Measurements from ENCODE around the gene COA1. TPM values are rescaled to one million over a fixed set of nuclear protein-coding genes. Genes with fewer than 3 reads are reported as not detected.

Gene COA1
- total RNA-seq, 3 donors from 2014 or later (not counting 1 experiment from before 2014, with no cell fraction given) = 55.0 to 85.3 (median 69.5) TPM

DNA sequence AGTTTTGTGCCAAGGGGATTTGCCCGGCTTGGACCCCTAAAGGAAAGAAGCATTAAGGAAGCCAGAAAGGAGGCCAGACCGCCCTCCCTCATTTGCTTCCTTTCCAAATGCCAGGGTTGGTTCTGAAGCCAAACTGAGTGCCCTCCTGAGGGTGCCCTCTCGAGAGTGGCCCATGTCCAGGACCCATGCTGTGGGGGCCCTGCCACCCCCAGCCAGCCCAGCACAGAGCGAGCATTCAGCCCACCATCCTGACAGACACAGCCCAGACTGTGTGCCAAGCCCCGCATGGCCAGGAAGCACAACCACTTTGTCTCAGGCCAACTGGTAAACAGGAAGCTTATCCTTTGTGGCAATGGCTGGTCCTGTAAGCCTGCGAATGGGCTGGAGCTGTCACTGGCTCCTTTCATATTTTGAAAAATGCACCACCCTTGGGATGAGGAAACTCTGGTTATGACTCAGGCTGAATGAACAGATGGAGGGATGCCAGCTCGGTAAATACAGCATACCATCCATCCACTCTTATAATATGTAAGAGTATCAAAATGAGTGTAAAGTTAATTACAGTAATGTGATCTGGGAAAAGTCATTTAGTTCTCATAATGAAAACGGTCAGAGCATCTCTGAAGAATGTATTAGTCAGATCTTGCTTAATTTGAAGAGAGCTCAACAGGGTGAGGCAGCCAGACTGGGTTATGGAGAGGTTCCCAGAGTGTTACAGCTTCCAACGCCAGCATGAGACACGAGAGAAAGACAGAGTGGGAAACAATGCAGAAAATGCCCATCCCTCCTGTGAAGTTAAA, 81.5 kb downstream of the COA1 start:
- Mint-ChIP-seq H3K36me3 (no peaks in the 10 kb centered on the region), H3K27ac (peak overlapping the region; percentile 90 to 99), H3K27me3 (ENCODE audit: low read depth in 2 of 2) (no peaks in the 10 kb centered on the region), H3K4me3 (peak overlapping the region; percentile 80), H3K9me3 (no peaks in the 10 kb centered on the region), H3K4me1 (peaks cover 93 to 97% of the 10 kb centered on the region in 2 donors)
- intact Hi-C loops (cut with micrococcal nuclease) = loop anchor here (2.0 to 5.0 kb wide), 2 partner anchors 34 to 53 kb away; no protein-coding TSS in a partner anchor
- H3K36me3 ChIP-seq (ENCODE audit: control insufficient read depth, insufficient read depth, low read length) = peaks cover 10% of the 10 kb centered on the region
- TF ChIP-seq, protein P1, sequence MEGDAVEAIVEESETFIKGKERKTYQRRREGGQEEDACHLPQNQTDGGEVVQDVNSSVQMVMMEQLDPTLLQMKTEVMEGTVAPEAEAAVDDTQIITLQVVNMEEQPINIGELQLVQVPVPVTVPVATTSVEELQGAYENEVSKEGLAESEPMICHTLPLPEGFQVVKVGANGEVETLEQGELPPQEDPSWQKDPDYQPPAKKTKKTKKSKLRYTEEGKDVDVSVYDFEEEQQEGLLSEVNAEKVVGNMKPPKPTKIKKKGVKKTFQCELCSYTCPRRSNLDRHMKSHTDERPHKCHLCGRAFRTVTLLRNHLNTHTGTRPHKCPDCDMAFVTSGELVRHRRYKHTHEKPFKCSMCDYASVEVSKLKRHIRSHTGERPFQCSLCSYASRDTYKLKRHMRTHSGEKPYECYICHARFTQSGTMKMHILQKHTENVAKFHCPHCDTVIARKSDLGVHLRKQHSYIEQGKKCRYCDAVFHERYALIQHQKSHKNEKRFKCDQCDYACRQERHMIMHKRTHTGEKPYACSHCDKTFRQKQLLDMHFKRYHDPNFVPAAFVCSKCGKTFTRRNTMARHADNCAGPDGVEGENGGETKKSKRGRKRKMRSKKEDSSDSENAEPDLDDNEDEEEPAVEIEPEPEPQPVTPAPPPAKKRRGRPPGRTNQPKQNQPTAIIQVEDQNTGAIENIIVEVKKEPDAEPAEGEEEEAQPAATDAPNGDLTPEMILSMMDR (IDR thresholded peaks at IDR 0.05) = no peak
- peak overlapping the region; percentile 4 for H3K4me3 ChIP-seq (ENCODE audit: low read length)
- no peaks in the 10 kb centered on the region for H3K9me3 ChIP-seq (ENCODE audit: control insufficient read depth, insufficient read depth, low read length)
- H3K4me1 ChIP-seq (ENCODE audit: control insufficient read depth, insufficient read depth, low read length) = peaks cover 95% of the 10 kb centered on the region
- peak overlapping the region; percentile 97 for H3K27ac ChIP-seq (ENCODE audit: low read length)
- H3K27me3 ChIP-seq (ENCODE audit: control insufficient read depth, insufficient read depth, low read length) = no peaks in the 10 kb centered on the region
- DNase-seq = peak in 1 of 2 donors; percentile 66
- 14% methylated on average over 9 of the region's 10 CpGs for WGBS (ENCODE audit: insufficient coverage)
- ATAC-seq = peak in 1 of 3 donors; percentile 8

GRCh38 chr7:43647339-43647672, 82.0 kb downstream of the COA1 start:
- peak overlapping the region; percentile 80 for H3K4me3 Mint-ChIP-seq
- DNase-seq (no peak), ATAC-seq (no peak)
- intact Hi-C loops (cut with micrococcal nuclease) = loop anchor here (5.0 kb wide), 1 partner anchor 35 kb away; no protein-coding TSS in a partner anchor
- peak overlapping the region; percentile 90 to 99 for H3K27ac Mint-ChIP-seq
- WGBS (ENCODE audit: insufficient coverage) = 68% methylated on average over 6 of the region's 7 CpGs
- no peaks in the 10 kb centered on the region for H3K27me3 Mint-ChIP-seq (ENCODE audit: low read depth in 2 of 2)
- Histone ChIP-seq H3K4me1 (ENCODE audit: control insufficient read depth, insufficient read depth, low read length) (peaks cover 95% of the 10 kb centered on the region), H3K27ac (ENCODE audit: low read length) (peak overlapping the region; percentile 97), H3K36me3 (ENCODE audit: control insufficient read depth, insufficient read depth, low read length) (peaks cover 14% of the 10 kb centered on the region), H3K4me3 (ENCODE audit: low read length) (no peak overlapping the region), H3K9me3 (ENCODE audit: control insufficient read depth, insufficient read depth, low read length) (no peaks in the 10 kb centered on the region), H3K27me3 (ENCODE audit: control insufficient read depth, insufficient read depth, low read length) (no peaks in the 10 kb centered on the region)
- H3K36me3 Mint-ChIP-seq = no peaks in the 10 kb centered on the region
- peaks cover 95 to 97% of the 10 kb centered on the region in 2 donors for H3K4me1 Mint-ChIP-seq
- TF ChIP-seq, protein P1 (IDR thresholded peaks at IDR 0.05) = no peak
- no peaks in the 10 kb centered on the region for H3K9me3 Mint-ChIP-seq

- peak overlapping the region; percentile 90 to 99 for H3K27ac Mint-ChIP-seq
- no peaks in the 10 kb centered on the region for H3K36me3 Mint-ChIP-seq
- peaks cover 94% of the 10 kb centered on the region in 2 donors for H3K4me1 Mint-ChIP-seq
- Histone ChIP-seq H3K27me3 (ENCODE audit: control insufficient read depth, insufficient read depth, low read length) (no peaks in the 10 kb centered on the region), H3K9me3 (ENCODE audit: control insufficient read depth, insufficient read depth, low read length) (no peaks in the 10 kb centered on the region), H3K36me3 (ENCODE audit: control insufficient read depth, insufficient read depth, low read length) (peaks cover 15% of the 10 kb centered on the region), H3K4me3 (ENCODE audit: low read length) (no peak overlapping the region), H3K4me1 (ENCODE audit: control insufficient read depth, insufficient read depth, low read length) (peaks cover 94% of the 10 kb centered on the region), H3K27ac (ENCODE audit: low read length) (peak overlapping the region; percentile 97)
- intact Hi-C loops (cut with micrococcal nuclease) = loop anchor here (5.0 kb wide), 1 partner anchor 36 kb away; no protein-coding TSS in a partner anchor
- ATAC-seq (no peak), DNase-seq (peak in 1 of 2 donors; percentile 52)
- TF ChIP-seq, protein P1 (IDR thresholded peaks at IDR 0.05) = no peak
- 47% methylated on average over 8 of the region's 8 CpGs for WGBS (ENCODE audit: insufficient coverage)
- H3K9me3 Mint-ChIP-seq = no peaks in the 10 kb centered on the region
- H3K27me3 Mint-ChIP-seq (ENCODE audit: low read depth in 2 of 2) = no peaks in the 10 kb centered on the region
- peak overlapping the region; percentile 80 for H3K4me3 Mint-ChIP-seq
These were observed 82.6 kb downstream of the COA1 start for GRCh38 chr7:43646603-43647338.

Data from natural killer cell (primary cell).